GM11168 (cell line): ENCODE data around the gene LAMB1.
"Not testable (repeated sequence)": the region's sequence is repeated elsewhere in the genome, so short reads cannot be mapped to it uniquely, and the experiment has no call there.

ENCODE experiments used
- in situ Hi-C: fragments of 300-500 bp; cut with MboI; formaldehyde crosslinking; loops from one replicate; pipeline ENCODE4 v1.12.0; 2022; ENCODE audit warnings: low sequenced_read_pairs; ENCODE audit not compliant: unreplicated experiment

The LAMB1 gene

DNA sequence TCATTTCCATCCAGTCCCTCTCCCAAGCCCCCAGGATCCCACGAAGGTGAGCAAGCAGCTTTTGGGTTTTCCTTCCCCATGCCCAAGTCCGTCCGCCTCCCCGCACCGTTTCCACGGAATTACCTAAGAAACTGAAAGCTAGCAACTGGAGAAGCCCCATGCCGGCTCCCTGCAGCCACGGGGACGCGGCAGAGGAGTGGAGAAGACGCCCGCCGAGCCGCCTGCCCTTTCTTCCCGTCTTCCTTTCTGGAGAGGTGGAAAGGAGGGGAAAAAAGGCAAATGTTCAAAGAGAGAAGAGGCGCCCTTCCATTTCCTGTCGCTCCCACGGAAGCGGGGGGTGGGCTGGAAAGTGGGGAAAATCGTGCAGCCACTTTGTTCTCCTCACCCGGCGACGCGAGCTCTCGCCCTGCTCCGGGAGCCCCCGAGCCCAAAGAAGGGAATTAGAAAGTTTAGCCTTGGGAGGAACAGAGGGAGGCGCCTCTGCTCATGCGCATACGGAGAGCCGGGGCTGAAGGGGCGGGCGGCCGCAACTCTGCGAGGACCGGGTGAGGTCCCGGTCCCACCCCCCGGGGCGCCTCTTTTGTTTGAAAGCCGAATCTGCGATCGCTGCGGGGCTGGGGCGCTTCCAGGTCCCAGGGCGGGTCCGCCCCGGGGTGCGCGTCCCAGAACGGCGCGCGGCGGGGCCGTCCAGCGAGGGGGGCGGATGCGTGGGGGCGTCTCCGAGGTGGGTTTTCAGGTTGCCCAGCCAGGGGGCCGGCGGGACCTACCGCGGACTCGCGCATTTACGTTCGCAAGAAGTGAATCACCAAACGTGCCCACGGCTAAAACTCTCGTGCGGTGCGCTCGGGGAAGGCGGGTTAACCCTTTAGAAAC, at the start of gene LAMB1:
Gene LAMB1, minus strand, starts transcription at position 436 of the 873 bp plus-strand sequence. Its CDS starts 276 bp downstream, at position 160.
- in situ Hi-C loops, result no loop called here

DNA sequence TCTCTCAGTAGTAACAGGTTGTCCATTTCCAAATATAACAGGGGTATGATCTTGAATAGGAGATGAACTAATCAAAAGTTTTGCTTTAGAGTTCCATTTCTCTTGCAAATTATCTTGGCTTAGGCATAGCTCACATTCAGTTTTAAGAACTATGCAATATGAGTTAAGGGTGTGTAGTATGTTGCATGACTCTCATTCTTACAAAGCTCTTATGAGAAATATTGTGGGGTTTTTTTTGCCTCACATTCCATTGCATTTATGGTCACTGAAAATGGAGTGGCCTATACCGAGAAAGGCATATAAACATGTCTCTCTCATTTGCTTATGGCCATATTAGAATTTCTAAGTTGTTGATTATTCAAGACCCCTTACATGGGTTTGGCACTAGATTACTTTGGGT, 48.5 kb upstream of the LAMB1 start:
- in situ Hi-C loops, result no loop called here

DNA sequence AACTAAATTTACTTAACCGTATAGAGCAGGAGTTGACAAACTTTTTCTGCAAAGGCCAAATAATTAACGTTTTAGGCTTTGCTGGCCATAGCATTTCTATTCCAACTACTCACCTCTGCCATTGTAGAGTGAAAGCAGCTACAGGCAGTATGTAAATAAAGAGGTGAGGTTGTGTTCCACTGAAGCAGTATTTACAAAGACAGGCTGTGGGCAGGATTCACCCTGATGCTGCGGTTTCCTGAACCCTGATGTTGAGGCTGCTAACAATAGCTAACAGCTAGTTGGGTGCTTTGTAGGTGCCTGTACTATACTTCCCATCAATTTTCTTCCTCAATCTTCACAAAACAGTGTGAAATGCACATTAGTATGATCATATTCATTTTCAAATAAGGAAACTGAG, 47.0 kb upstream of the LAMB1 start:
- in situ Hi-C loops, result no loop called here

DNA sequence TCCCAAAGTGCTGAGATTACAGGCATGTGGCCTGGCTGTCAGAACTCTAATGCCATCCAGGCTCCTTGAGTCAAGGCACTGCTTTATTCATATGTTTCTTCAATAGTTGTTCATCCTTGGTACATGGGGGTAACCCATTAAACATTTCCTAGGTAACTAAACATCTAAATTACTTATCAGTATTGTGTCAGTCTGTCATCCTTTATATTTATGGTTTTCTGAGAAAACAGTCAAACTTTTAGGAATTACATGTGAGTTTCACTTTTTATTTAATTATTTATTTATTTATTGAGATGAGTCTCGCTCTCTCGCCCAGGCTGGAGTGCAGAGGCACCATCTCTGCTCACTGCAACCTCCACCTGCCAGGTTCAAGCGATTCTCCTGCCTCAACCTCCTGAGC, 45.5 kb upstream of the LAMB1 start:
- in situ Hi-C loops, result no loop called here

DNA sequence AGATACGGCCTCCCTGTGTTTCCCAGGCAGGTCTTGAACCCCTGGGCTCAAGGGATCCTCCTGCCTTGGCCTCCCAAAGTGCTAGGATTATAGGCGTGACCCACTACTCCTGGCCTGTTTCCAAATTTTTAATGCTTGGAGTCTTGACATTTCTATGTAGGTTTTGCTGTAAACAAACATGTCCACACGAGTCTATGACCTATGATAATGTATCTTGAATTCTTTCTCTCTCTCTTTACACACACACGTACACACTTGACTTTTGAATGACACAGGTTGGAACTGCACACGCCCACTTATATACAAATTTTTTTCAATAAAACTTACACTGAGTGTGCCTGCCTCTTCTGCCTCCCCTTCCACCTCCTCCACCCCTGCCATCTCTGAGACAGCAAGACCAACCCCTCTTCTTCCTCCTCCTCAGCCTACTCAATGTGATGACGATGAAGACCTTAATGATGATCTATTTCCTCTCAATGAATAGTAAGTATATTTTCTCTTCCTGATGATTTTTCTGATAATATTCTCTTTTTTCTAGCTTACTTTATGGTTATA, 44.1 kb upstream of the LAMB1 start:
- in situ Hi-C loops, result no loop called here

DNA sequence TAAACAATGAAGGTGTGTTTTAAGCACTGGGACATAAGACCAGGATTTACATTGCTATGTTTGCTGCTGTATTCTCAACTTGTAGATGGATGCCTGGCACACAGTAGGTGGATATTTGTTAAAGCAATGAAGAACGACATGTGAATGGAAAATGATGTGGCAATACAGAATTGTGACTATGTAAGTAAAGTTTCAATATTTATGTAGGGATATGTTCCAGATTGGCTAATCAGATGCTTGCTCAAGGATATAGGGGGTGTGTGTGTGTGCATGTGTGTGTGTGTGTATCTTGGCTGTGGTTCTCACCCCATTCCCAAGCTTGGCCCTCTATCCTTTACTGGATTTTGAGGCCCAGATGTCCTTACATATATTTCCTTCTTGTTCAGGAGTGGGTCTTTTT, 42.7 kb upstream of the LAMB1 start:
- in situ Hi-C loops, result no loop called here

DNA sequence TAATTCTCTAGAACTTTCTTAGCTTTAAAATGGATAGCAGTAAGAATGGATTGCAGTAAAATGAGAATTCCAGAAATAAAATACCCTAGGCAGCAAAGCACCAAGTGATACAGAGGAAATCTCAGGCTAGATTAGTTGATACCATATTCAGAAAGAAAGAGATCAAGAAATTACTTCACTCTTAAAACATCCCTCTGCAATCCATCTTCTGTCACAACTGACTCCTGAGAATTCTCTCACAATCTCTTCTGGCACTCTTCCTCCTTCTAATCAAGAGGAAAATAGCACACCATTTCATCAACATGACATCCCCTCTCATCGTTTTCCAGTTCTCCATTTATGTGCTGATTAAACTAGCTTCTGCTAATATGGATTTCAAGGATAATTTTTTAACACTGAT, 42.2 kb upstream of the LAMB1 start:
- in situ Hi-C loops, result no loop called here

DNA sequence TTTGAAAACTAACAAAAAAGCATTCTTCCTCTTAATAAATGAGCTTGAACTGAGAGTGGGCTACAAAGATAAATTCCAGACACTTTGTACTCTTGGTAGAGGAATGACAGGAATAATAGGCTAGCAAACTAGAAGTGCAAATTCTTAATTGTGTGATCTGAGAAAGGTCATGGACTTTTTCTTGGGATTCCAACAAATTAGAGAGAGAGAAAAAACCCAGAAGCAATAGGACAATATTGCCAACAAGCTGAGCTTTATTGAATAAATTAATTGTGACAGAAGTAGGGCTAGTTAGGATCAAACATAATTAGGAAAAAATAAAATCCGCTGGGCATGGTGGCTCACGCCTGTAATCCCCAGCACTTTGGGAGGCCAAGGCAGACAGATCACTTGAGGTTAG, 41.4 kb upstream of the LAMB1 start:
- in situ Hi-C loops, result no loop called here

DNA sequence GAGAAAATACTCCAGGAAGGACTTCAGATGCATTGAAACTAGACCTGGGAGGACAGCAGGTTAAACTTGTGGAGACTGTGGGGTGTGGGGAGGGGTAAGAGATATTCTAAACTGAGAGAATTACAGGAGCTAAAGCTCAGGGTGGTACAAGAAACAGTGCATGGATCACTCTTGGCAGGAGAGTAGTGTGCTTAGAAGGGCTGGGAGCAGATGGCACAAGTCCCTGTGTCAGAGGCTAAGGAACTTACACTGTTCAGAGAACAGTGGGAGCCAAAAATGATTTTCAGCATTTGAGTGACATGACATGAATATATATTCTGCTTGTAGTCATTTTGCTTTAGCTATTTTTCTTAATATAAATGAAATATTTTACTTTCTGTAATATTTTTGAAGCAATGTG, 36.0 kb upstream of the LAMB1 start:
- in situ Hi-C loops, result no loop called here

DNA sequence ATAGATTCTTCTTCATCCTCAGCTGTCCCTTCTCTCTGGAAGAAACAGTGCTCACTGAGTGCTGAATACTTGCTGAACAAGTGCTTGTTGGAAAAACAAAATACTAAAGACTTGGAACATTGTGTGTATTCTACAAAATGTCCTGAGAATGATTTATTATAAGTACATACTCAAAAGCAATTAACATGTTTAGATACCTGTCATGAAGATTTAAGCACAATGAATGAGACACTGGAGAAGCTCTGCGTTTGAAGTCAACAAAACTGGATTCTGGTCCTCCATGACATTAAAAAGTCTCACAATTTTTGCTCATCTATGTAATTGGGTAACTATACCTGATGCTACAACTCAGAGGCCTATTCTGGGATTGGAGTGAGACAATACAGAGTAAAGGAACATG, 34.8 kb upstream of the LAMB1 start:
- in situ Hi-C loops, result no loop called here

DNA sequence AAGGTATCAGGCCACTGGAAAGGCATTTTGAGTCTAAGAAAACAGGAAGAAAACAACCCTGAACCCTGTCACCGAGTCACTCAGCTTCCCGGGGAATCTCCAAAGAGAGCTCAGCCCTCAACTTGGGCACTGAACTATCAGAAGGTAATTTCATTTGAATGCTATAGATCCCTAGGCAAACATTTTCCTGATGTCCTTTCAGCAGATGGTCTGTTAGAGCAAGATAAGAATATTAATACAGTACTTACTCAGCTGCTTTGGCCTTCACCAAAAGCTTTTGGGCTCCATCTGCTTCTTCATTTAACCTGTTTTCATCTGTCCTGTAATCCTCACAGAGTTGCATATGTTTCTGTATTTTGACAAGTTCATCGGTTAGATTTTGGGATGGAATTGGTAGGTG, 34.2 kb upstream of the LAMB1 start:
- in situ Hi-C loops, result no loop called here

DNA sequence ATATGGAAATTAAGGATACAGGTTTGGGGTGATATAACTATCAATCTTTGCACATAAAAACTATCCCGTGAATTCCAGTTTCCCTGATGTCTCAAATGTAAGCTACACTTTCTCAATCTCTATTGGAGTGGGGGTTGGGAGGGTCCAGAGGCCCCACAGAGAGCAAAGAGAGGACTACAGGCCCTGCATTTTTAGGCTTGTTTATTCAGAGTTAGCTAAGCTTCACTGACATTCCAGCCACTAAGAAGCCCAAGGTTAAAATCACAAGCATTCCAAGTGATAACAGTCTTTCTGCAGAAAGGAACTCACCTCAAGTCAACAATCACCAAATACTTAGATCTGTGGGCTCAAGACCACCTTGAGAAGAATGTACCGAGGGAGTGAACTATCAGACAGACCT, 31.6 kb upstream of the LAMB1 start:
- in situ Hi-C loops, result no loop called here

DNA sequence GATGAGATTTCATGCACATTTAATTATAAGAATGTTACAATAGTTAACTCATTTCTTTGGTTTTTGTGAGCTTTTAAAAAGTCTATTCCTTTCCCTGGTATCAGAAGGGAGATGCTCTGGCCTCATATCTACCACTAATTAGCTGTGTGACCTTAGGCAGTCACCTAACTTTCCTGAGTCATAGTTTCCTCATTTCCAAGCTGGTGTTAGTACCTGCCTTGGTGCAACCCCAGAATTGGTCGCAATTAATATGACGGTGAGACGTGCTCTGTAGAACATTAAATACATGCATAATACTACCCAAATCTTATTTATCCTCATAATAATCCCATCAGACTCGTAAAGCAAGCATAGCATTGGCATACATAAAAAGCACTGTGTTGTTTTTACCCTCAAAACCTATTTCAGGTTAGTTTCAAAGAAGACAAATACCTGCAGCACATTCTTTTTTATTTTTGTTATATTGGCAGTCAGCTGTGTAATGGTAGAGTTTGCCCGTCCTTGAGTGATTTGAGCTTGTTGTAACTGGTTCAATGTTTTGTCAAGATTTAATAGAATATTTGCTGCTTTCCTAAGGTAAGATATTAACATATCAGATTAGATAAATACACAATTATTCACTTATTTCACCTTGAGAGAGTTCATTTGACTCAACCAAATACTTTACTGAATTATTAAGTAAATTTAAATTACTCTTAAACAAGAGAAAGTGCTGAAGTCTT, 31.0 kb upstream of the LAMB1 start:
- in situ Hi-C loops, result no loop called here

DNA sequence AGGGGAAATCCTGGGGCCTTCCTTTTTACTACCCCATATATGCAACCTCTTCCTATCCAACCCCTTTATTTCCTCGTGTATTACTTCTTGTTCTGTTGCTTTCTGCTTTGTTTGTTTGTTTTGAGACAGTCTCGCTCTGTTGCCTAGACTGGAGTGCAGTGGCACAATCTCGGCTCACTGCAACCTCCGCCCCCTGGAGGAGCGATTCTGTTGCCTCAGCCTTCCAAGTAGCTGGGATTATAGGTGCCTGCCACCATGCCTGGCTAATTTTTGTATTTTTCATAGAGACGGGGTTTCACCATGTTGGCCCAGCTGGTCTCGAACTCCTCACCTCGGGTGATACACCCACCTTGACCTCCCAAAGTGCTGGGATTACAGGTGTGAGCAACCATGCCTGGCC, 30.3 kb upstream of the LAMB1 start:
- in situ Hi-C loops, result not testable (repeated sequence)

DNA sequence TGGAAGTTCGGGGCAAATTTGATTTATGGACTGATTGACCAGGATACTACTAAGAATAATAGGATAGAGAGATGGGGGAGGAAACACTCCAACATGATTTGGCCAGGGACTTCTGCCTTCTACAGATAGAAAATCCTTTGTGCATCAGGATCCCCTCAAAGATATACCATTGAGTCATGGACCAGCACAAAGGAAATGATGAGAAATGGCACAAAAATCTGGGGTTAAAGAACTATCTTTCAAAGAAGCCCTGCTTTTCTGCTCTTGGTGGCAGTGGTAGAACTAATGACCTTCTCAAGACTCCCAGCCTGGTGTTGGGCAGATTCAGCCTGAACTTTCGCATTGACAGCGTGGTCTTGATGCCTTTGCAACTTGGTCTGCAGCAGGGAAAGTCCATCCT, 27.6 kb upstream of the LAMB1 start:
- in situ Hi-C loops, result no loop called here

DNA sequence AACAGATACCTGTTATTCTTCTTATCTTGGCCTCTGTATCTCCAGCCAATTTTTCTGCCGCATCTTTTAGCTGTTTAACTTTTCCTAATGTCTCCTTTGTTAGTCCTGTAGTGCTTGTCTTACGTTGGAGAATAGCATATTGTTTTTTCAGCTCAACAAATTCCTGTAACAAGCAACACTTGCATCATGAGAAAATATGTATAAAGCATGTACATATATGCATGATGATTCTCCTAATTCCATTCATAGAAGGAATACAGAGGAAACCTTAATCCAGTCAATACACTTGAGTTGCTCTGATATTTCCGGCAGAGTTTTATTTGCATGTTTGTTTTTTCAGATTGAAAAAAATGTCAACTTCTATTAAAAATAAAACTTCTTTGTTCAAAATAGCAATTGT, 26.1 kb upstream of the LAMB1 start:
- in situ Hi-C loops, result no loop called here

DNA sequence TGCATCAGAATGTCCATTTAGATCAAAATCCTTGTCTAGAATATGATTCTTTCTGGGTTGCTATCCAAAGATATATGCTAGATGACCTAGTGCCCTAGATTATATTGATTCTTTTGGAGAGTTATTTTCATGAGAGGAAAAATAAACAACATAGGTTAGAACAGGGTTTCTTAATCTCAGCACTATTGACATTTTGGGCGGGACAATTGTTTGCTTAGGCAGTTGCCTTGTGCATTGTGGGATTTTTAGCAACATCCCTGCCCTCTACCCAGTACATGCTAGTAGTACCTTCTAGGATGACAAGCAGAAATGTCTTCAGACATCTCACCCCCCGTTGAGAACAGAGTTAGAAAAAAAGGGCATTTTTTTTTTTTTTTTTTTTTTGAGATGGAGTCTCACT, 25.1 kb upstream of the LAMB1 start:
- in situ Hi-C loops, result no loop called here

DNA sequence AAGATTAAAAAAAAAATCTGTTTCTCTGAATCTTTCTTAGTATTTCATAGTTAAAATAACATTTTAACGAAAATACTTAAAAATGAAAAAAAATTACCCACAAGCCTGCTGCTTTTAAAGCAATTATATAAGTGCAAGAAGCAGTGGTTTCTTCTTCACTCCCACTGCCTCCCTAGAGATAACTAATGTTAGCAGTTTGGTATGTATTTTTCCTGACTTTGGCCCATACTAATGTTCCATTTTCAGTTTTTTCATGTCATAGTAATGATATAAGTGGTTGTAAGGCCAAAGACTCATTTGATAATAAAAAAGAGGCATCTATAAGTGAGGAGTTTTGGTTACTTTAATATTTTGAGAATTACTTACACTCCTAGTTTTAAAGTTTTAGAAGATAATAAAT, 24.3 kb upstream of the LAMB1 start:
- in situ Hi-C loops, result no loop called here

DNA sequence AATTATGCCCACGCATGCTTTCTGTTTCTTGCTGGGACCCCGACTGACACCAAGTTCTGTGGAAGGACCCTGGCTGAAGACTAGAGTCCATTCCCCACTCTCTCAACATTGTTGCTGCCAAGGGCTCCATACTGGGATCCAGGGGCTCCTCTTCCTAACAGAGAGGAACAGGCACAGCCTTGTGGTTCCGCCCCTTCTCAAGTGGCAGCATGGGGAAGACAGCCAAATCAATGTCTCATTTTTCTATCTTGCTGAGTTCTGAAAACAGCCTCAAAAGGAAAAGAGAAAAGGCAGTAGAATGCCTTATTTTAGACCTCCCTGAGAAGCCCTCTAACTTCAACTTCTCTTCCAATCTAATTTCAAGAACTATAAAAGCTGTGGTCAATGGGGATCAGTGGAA, 23.7 kb upstream of the LAMB1 start:
- in situ Hi-C loops, result no loop called here

DNA sequence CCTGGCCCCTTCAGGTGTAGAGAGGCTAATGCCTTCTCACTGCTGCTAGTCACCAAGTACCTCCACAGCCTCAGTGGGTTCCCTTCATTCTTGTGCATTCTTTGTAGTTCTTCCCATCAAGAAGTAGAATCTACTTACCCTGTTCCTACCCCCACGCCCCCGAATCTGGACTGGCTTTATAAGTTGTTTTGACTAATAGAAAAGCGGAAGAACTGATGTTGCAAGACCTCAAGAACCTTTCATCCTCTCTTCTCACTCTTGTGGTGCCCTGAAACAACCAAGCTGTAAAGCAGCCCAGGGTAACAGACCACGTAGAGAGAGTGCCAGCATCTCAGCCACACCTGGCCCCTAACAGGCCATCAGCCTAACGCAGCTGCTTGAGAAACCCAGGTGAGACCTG, 23.2 kb upstream of the LAMB1 start:
- in situ Hi-C loops, result no loop called here

DNA sequence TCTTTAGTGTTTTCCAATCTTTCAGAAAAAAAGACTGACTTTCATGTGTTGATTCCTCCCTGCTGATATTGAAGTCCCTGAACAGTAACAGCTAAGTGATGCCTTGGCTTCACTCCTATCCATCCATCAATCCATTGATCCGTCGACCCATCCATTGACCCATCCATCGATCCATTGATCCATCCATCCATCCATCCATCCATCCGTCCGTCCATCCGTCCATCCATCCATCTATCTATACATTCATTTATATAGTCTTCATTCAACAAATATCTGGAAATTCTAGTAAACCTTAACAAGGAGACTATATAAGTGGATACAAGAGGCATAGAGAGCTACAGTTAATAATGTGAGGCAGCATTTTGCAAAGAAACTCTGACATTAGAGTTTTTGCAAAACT, 21.6 kb upstream of the LAMB1 start:
- in situ Hi-C loops, result no loop called here
